Activated T-helper 1 cell treated with anti-CD3 and anti-CD28 coated beads, Interleukin-12 subunit alpha, Interleukin-12 subunit beta, Interleukin-2, Interleukin-4 antibody, amounts not matched to agents 30 ng/mL and 10 ng/mL and 1 ng/mL, durations not matched to agents 14 hours and 24 hours and 36 hours (primary cell): Measurements from ENCODE around the gene WDR17. TPM values are rescaled to one million over a fixed set of nuclear protein-coding genes. Genes with fewer than 3 reads are reported as not detected.

Experiments used
- DNase-seq: peaks from one replicate; pipeline ENCODE4 v3.0.0; 2021; ENCODE audit warnings: low spot score
- H3K27ac Mint-ChIP-seq: one replicate; pipeline ENCODE4 v1.8.0; 2021; ENCODE audit warnings: mild to moderate bottlenecking, mixed read lengths
- H3K27me3 Mint-ChIP-seq: one replicate; pipeline ENCODE4 v1.8.0; 2022; ENCODE audit warnings: mild to moderate bottlenecking, moderate library complexity, mixed read lengths; ENCODE audit not compliant: insufficient read depth
- H3K36me3 Mint-ChIP-seq: one replicate; pipeline ENCODE4 v1.8.0; 2021; ENCODE audit warnings: low read depth, mixed read lengths
- H3K4me1 Mint-ChIP-seq: one replicate; pipeline ENCODE4 v1.8.0; 2021; ENCODE audit warnings: low read depth, mixed read lengths
- H3K4me3 Mint-ChIP-seq: one replicate; pipeline ENCODE4 v1.8.0; 2021; ENCODE audit warnings: mild to moderate bottlenecking, moderate library complexity, mixed read lengths
- H3K9me3 Mint-ChIP-seq: one replicate; pipeline ENCODE4 v1.8.0; 2021; ENCODE audit warnings: mixed read lengths
- intact Hi-C: fragments of 100-400 bp; cut with micrococcal nuclease; formaldehyde crosslinking; loops from one replicate; pipeline ENCODE4 v1.15.1; 2024
- total RNA-seq: library from RNA; stranded (reverse); gene quantifications from 2 replicates; pipeline ENCODE4 v1.2.3, GENCODE V29; 2022

WDR17 gene
- 1.5 and 1.6 TPM in 2 replicates for total RNA-seq

DNA sequence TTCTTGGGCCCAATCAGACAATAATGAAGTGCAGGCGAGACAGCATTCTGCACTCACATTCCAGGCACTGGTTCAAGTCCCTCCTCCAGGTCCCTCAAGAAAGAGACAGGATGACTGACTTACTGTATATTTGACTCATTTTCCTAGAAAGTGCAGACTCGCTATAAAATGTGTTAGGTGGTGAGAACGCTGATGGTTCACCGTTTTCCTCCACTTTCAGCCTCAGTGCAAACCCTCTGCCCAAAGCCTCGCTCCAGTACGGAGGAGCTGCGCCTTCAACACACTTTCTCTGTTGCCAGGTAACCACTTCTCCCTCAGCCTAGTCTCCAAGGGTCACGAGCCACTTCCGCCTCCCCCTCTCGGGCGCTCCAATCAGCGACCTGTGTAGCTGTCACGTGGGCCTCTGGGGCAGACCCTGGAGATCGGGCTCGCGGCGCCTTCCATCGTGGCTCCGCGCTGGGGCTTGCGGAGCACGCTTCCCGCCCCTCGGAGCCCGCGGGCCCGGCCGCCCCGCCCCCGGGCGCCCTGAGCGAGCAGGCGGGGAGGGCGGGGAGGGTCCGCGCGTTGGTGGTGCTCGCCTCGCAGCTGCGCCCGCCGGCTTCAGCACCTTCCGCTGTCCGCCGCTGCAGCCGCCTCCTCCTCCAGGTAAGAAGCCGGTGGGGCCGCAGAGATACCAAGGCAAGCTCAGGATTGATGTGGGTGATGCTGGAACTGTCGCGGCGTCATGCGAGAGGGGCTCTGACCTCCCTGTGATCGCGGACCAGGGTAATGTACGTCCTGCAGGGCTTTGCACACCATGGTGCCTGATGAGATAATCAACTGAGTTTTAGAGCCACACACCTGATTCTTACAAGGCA, at the start of gene WDR17:
Gene WDR17 (plus strand): TSS at position 407 of the 857 bp plus-strand sequence. CDS start 45,740 bp downstream, outside the sequence.
- peak; percentile 65 for DNase-seq
- Mint-ChIP-seq H3K4me3 (peak within 1 kb of the TSS; percentile 89), H3K36me3 (no peaks in the 10 kb centered on the region), H3K4me1 (peaks cover 13% of the 10 kb centered on the region), H3K27ac (peak within 1 kb of the TSS; percentile 69), H3K27me3 (peaks cover 15% of the 10 kb centered on the region), H3K9me3 (no peaks in the 10 kb centered on the region)
- intact Hi-C loops = loop anchor here (1.0 to 10.0 kb wide), 4 partner anchors 59 to 254 kb away; partner anchors contain the start of genes SPATA4 and SPCS3

DNA sequence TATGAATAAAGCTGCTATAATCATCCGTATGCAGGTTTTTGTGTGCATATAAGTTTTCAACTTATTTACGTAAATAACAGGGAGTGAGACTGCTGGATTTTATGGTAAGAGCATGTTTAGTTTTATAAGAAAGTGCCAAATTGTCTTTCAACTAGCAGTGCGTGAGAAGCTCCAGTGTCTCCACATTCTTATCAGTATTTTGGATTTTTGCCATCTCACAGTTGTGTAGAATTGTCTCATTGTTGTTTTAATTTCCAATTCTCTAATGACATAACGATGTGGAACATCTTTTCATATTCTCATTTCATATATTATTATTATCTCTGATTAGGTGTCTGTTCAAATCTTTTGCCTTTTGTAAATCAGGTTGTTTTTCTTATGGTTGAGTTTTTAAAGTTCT, 49.0 kb upstream of the WDR17 start:
- Mint-ChIP-seq H3K4me1 (no peaks in the 10 kb centered on the region), H3K36me3 (no peaks in the 10 kb centered on the region), H3K9me3 (no peaks in the 10 kb centered on the region), H3K27me3 (no peaks in the 10 kb centered on the region), H3K27ac (no peak overlapping the region), H3K4me3 (no peak overlapping the region)
- DNase-seq = no peak
- intact Hi-C loops = no loop called here

DNA sequence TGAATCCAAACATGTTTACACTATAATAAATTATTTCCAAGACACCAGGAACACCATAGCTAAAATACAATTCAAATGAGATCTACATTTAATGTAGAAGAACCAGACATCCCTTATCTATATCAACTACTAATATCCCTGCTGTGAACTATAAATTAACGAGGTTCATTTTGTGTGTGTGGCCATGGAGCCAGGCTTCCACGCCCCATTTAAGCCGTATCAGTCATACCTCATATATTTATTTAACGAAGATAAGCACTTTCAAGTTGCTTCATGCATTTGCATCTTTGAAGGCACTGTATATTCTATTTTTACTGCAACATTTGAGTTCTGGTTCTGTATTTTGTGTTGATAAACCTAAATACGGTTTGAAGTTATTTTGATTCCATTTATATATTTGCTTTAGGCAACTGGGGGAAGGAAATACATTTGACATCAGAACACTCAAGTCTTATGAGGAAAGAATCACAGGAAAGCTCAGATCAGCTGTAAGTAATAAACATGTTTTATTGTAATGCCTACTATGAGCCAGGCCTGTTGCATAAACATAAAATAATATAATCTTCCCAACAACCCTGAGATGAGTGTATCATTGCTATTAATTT, 45.1 kb upstream of the WDR17 start:
- no peaks in the 10 kb centered on the region for H3K4me1 Mint-ChIP-seq
- intact Hi-C loops = no loop called here
- no peak overlapping the region for H3K27ac Mint-ChIP-seq
- no peaks in the 10 kb centered on the region for H3K36me3 Mint-ChIP-seq
- no peak for DNase-seq
- no peak overlapping the region for H3K4me3 Mint-ChIP-seq
- no peaks in the 10 kb centered on the region for H3K27me3 Mint-ChIP-seq
- no peaks in the 10 kb centered on the region for H3K9me3 Mint-ChIP-seq

DNA sequence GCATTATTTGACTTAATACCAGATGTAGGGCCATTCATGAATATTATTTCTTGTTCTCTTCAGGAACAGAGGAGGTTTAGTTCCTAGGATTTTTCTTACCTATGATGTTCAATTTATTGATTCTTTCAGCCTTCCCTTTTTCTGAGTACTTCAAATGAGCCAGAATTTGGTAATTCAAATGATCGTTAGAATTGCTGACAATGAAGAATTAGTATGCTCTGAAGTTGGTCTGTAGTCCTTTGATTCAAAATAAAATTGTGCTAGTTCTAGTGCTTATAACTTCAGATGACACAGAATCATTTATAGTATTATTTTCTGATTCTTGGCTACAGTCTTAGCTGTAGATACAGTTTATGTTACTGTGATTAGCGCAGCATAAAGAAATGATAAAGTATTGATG, 35.2 kb upstream of the WDR17 start:
- no peak overlapping the region for H3K27ac Mint-ChIP-seq
- no peak for DNase-seq
- no peak overlapping the region for H3K4me3 Mint-ChIP-seq
- no peaks in the 10 kb centered on the region for H3K9me3 Mint-ChIP-seq
- no peaks in the 10 kb centered on the region for H3K27me3 Mint-ChIP-seq
- H3K36me3 Mint-ChIP-seq = no peaks in the 10 kb centered on the region
- intact Hi-C loops = no loop called here
- no peaks in the 10 kb centered on the region for H3K4me1 Mint-ChIP-seq

DNA sequence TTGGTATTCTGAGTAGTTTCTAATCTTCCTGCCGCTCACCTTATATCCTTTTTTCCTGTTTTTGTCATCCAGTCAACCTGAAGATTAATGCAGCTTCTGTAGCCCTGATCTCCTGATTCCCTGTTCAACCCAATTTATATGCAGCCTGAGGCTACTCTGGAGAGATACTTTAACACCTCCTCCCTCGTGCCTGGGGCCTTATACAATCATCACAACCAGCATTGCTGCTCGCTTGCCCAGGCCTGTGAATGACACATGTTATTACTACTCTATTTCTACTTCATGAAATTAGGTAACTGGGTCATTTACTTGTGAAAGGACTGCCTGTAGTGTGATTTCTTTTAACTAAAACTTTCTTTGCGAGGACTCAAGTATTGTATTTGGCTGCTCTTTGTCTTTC, 33.7 kb upstream of the WDR17 start:
- no peaks in the 10 kb centered on the region for H3K9me3 Mint-ChIP-seq
- H3K27me3 Mint-ChIP-seq = no peaks in the 10 kb centered on the region
- H3K4me3 Mint-ChIP-seq = no peak overlapping the region
- H3K4me1 Mint-ChIP-seq = no peaks in the 10 kb centered on the region
- no peak for DNase-seq
- intact Hi-C loops = no loop called here
- no peak overlapping the region for H3K27ac Mint-ChIP-seq
- H3K36me3 Mint-ChIP-seq = no peaks in the 10 kb centered on the region

DNA sequence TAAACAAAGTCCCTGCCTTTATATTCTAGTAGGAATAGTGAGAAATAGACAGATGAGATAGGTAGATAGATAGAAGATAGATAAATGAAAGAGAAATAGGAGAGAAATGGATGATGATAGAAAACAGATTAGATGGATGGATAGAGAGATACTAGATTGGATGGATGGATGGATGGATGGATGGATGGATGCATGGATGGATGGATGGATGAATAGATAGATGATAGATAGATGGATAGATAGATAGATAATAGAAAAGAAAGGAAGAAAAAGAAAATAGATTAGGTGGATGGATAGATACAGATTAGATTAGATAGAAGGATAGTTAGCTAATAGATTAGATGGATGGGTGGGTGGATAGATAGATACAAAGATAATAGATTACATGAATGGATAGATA, 33.2 kb upstream of the WDR17 start:
- Mint-ChIP-seq H3K27me3 (no peaks in the 10 kb centered on the region), H3K9me3 (no peaks in the 10 kb centered on the region), H3K4me3 (no peak overlapping the region), H3K36me3 (no peaks in the 10 kb centered on the region), H3K27ac (no peak overlapping the region), H3K4me1 (no peaks in the 10 kb centered on the region)
- intact Hi-C loops = no loop called here
- DNase-seq = no peak

DNA sequence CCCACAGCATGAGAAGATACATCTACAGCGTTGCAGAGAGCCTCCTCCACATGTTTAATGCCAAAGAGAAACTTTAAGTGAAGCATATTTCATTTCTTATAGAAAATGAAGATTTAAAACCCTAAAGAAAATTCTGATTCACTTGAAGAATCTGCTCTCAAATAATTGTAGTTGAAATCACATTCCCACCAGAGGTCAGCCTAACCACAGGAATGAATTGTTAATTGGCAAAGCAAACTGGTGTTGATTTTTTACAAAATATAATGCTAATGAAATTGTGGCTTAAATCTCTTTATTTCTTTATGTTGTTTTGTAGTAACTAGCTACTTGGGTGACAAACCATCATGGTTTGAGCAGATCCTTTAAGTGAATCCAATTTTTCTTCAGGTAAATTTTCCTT, 31.1 kb upstream of the WDR17 start:
- Mint-ChIP-seq H3K27me3 (no peaks in the 10 kb centered on the region), H3K4me1 (no peaks in the 10 kb centered on the region), H3K4me3 (no peak overlapping the region), H3K9me3 (no peaks in the 10 kb centered on the region), H3K27ac (no peak overlapping the region), H3K36me3 (no peaks in the 10 kb centered on the region)
- no peak for DNase-seq
- intact Hi-C loops = loop anchor here (1.0 kb wide), 1 partner anchor 307 kb away; no protein-coding TSS in a partner anchor

DNA sequence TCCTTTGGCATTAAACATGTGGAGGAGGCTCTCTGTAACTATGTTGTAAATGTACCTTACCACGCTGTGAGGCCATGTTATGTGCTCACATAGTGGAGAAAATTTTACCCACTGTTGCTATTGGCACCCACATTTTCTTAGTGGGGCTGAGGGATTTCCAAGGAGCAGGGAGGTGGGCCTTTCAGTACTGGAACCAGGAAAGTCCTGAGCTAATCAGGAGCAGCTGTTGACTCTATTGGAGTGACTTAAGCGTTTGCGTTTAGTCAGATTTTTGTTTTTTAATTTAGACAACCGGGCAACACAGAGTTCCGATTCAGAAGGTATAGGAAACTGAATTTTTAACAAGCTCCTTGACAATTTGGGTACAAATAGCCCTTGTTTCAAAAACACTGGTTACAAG, 30.7 kb upstream of the WDR17 start:
- no peaks in the 10 kb centered on the region for H3K36me3 Mint-ChIP-seq
- no peaks in the 10 kb centered on the region for H3K9me3 Mint-ChIP-seq
- no peak overlapping the region for H3K4me3 Mint-ChIP-seq
- intact Hi-C loops = loop anchor here (1.0 kb wide), 1 partner anchor 306 kb away; no protein-coding TSS in a partner anchor
- H3K4me1 Mint-ChIP-seq = no peaks in the 10 kb centered on the region
- no peaks in the 10 kb centered on the region for H3K27me3 Mint-ChIP-seq
- DNase-seq = no peak
- H3K27ac Mint-ChIP-seq = no peak overlapping the region

DNA sequence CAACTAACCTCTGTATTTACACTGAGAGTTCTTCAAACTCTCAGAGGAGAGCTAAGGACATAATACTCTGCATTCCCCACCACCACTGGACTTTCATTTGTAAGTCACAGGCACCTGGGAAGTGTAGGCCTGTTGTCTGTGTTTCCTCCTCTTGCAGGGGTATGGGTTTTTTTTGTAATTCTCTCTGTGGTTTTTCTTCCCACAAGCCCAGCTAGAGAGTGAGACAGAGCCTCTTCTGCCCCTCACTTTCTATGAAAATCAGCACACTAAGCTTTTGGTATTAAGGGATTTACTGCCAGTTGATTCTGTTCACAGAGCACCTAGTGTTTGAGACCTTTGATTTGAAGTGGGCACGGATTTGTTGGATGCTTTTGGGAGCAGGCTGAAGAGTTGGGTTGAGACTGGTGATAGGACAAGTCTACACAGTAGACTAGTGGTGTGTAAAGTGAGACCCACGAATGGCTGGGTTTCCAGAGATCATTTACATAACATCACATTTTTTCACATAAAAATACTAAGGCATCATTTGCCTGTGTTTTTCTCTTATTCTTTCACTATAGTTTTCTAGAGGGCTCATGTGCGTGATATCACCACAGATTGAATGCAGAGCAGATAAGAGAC, 28.9 kb upstream of the WDR17 start:
- no peaks in the 10 kb centered on the region for H3K9me3 Mint-ChIP-seq
- no peaks in the 10 kb centered on the region for H3K36me3 Mint-ChIP-seq
- DNase-seq = no peak
- intact Hi-C loops = no loop called here
- no peaks in the 10 kb centered on the region for H3K4me1 Mint-ChIP-seq
- no peaks in the 10 kb centered on the region for H3K27me3 Mint-ChIP-seq
- H3K4me3 Mint-ChIP-seq = no peak overlapping the region
- no peak overlapping the region for H3K27ac Mint-ChIP-seq

DNA sequence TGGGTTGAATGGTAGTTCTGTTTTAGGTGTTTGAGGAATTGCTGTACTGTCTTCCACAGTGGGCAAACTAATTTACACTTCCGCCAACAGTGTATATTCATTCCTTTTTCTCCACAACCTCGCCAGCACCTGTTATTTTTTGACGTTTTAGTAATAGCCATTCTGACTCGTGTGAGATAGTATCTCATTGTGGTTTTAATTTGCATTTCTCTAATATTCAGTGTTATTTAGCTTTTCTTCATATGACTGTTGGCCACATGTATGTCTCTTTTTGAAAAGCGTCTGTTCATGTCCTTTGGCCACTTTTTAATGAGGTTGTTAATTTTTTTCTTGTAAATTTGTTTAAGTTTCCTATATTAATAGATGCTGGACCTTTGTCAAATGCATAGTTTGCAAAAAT, 26.9 kb upstream of the WDR17 start:
- intact Hi-C loops = no loop called here
- no peaks in the 10 kb centered on the region for H3K9me3 Mint-ChIP-seq
- H3K4me3 Mint-ChIP-seq = no peak overlapping the region
- no peaks in the 10 kb centered on the region for H3K36me3 Mint-ChIP-seq
- no peaks in the 10 kb centered on the region for H3K4me1 Mint-ChIP-seq
- no peak overlapping the region for H3K27ac Mint-ChIP-seq
- DNase-seq = no peak
- no peaks in the 10 kb centered on the region for H3K27me3 Mint-ChIP-seq

DNA sequence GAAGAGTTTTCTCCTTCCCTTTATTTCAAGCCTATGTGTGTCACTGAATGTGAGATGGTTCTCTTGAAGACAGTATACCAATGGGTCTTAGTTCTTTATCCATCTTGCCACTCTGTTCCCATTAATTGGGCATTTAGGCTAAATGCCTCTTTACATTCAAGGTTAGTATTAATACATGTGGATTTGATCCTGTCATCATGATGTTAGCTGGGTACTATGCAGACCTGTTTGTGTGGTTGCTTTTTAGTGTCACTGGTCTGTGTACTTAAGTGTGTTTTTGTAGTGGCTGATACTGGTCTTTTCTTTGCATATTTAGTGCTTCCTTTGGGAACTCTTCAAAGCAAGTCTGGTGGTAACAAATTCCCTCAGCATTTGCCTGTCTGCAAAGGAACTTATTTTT, 23.4 kb upstream of the WDR17 start:
- Mint-ChIP-seq H3K27ac (no peak overlapping the region), H3K4me1 (no peaks in the 10 kb centered on the region), H3K9me3 (no peaks in the 10 kb centered on the region), H3K36me3 (no peaks in the 10 kb centered on the region), H3K4me3 (no peak overlapping the region), H3K27me3 (no peaks in the 10 kb centered on the region)
- intact Hi-C loops = no loop called here
- no peak for DNase-seq

DNA sequence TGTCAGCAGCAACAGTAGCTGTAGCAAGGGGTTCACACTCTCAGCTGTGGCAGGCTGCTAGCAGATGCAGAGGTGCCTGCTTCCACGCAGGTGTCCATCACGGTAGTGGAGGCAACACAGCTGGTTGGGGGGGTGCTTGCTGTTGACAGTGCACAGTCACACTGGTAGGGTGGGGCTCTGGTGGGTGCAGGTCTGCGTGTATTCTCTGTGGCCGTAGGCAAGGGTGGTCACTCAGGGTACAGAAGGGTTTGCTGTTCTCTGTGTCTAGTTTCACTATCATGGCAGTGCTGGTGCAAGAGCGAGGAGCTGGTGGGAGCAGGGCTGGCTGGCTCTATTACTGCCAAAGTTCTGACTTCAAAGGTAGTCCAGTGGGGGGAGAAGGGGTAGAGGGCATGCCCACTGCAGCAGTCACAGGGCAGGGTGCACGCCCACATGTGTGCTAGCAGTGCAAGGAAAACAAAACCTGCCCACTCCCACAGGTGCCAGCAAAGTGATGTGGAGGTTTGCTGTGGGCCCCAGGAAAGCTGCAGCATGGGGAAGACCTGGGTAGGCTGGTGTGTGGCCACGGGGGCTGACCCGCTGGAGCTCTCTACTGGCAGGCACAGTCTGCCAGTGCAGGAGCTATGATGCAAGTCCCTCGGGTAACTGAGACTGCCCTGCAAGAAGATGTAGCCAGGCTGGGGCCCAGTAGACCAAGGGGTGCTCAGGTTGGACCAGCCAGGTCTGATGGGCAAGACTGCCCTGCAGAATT, 21.6 kb upstream of the WDR17 start:
- Mint-ChIP-seq H3K4me3 (no peak overlapping the region), H3K27me3 (no peaks in the 10 kb centered on the region), H3K9me3 (no peaks in the 10 kb centered on the region), H3K36me3 (no peaks in the 10 kb centered on the region), H3K4me1 (no peaks in the 10 kb centered on the region), H3K27ac (no peak overlapping the region)
- no peak for DNase-seq
- intact Hi-C loops = no loop called here

DNA sequence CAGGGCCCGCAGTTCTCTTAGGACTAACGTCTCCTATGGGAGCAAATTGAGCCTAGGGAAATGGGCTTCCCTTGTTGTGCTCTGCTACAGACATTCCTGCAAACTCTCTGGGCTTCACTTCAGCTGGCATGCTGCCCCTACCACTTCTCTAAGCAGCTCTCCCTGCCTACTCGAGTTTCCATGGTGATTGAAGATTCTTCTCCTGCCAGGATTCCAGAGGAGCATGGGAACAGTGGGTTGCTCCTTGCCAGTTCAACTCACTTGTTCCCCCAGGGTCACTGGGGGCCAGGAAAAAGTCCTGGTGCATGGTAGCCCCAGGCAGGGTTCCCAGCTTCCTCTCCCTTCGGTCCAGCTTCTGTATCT, 21.1 kb upstream of the WDR17 start:
- Mint-ChIP-seq H3K4me3 (no peak overlapping the region), H3K27ac (no peak overlapping the region), H3K9me3 (no peaks in the 10 kb centered on the region), H3K4me1 (no peaks in the 10 kb centered on the region), H3K27me3 (no peaks in the 10 kb centered on the region), H3K36me3 (no peaks in the 10 kb centered on the region)
- DNase-seq = no peak
- intact Hi-C loops = no loop called here
